ENCODE measurements around the gene ROMO1. TPM values are rescaled to one million over a fixed set of nuclear protein-coding genes. Genes with fewer than 3 reads are reported as not detected.

ROMO1 gene
- total RNA-seq, 1 donor from 2014 or later: 86.0 TPM

DNA sequence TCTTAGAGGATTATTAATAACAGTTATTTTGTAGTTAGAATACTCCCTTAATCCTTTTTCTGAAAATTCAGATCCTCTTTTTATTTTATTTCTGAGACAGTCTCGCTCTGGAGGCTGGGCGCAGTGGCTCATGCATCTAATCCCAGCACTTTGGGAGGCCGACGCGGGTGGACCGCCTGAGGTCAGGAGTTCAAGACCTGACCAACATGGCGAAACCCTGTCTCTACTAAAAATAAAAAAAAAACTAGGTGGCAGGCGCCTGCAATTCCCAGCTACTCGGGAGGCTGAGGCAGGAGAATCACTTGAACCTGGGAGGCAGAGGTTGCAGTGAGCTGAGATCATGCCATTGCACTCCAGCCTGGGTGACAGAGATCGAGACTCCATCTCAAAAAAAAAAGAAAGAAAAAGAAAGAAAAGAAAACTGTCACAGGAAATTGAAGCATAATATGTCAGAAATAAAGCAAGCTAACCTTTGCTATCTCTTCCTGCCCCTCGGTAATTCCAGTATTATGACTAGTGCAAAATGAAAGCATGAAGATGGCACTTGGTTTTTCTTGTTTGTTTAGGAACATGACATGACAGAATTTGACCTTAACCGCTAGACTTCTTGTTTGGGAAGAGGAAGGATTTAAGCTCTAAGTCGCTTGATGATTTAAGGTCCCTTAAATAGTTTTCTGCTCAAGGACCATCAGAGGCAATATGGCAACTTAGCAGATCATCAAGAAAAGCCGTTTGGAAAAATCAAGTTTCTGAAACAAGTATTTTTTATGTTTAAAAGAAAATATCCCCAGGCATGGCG is 44.7 kb downstream of the ROMO1 start:
- intact Hi-C loops (cut with micrococcal nuclease): loop anchor here (2.0 to 10.0 kb wide), 7 partner anchors 252 to 1435 kb away; partner anchors contain the start of genes ACSS2, EDEM2, MROH8 and RPN2

- intact Hi-C loops (cut with micrococcal nuclease): loop anchor here (5.0 to 10.0 kb wide), 5 partner anchors 252 to 867 kb away; partner anchors contain the start of genes ACSS2, TGIF2 and TRPC4AP
These were observed 45.3 kb downstream of the ROMO1 start for GRCh38 chr20:35744492-35744841.

Other genes starting within 250 kb of the ROMO1 start
- gene CEP250, start 243.8 kb upstream of the ROMO1 start, total RNA-seq: 69.9 and 74.1 TPM in 2 replicates
- not detected in 2 replicates for gene C20orf173, start 169.8 kb upstream of the ROMO1 start, total RNA-seq
- 140 and 149 TPM in 2 replicates for gene ERGIC3, start 157.3 kb upstream of the ROMO1 start, total RNA-seq
- 2.6 and 2.9 TPM in 2 replicates for gene SPAG4, start 83.6 kb upstream of the ROMO1 start, total RNA-seq
- gene CPNE1, start 34.5 kb upstream of the ROMO1 start, total RNA-seq: 266 and 276 TPM in 2 replicates
- 127 TPM in 2 replicates for gene RBM12, start 34.5 kb upstream of the ROMO1 start, total RNA-seq
- 25.0 and 27.6 TPM in 2 replicates for gene NFS1, start 53 bp upstream of the ROMO1 start, total RNA-seq
- gene RBM39, start 42.9 kb downstream of the ROMO1 start, total RNA-seq: 387 and 394 TPM in 2 replicates
- 62.7 and 64.1 TPM in 2 replicates for gene PHF20, start 72.6 kb downstream of the ROMO1 start, total RNA-seq

All from T-helper 1 cell treated with Interleukin-12 subunit alpha and Interleukin-12 subunit beta and Interleukin-4 antibody, amounts not matched to agents 30 ng/mL and 1 ng/mL, for 36 hours (primary cell).